Measurements from ENCODE around the gene PTPRC.
"Not testable (repeated sequence)": the region's sequence is repeated elsewhere in the genome, so short reads cannot be mapped to it uniquely, and the experiment has no call there.

Gene PTPRC

GRCh38 chr1:198638894-198639635 is at the start of gene PTPRC:
TSS of gene PTPRC (plus strand) at chr1:198639040. CDS start at chr1:198639269, 229 bp downstream.
- no peak for DNase-seq (ENCODE audit: extremely low read depth in 1 of 2, low read depth in 1 of 2)

GRCh38 chr1:198590454-198590853 is 48.4 kb upstream of the PTPRC start:
- no peak for DNase-seq (ENCODE audit: extremely low read depth in 1 of 2, low read depth in 1 of 2)

DNA sequence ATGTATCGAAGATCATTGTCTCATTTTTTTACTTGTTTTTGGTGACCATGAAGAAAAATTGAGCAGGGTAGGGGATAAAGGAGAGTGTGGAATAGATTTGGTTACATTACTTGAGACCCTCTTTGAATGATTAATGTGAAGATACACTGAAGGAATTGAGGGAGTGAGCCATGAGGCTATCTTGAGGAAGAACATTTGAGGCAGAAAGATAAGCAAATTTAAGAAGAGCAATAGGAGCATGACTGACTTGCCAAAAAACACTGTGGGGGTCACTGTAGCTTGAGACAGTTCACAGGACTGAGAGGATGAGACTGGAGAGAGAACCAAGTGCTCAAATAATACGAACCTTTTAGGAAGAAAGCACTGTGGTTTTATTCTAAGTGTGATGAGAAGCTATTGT is 43.1 kb upstream of the PTPRC start:
- no peak for DNase-seq (ENCODE audit: extremely low read depth in 1 of 2, low read depth in 1 of 2)

DNA sequence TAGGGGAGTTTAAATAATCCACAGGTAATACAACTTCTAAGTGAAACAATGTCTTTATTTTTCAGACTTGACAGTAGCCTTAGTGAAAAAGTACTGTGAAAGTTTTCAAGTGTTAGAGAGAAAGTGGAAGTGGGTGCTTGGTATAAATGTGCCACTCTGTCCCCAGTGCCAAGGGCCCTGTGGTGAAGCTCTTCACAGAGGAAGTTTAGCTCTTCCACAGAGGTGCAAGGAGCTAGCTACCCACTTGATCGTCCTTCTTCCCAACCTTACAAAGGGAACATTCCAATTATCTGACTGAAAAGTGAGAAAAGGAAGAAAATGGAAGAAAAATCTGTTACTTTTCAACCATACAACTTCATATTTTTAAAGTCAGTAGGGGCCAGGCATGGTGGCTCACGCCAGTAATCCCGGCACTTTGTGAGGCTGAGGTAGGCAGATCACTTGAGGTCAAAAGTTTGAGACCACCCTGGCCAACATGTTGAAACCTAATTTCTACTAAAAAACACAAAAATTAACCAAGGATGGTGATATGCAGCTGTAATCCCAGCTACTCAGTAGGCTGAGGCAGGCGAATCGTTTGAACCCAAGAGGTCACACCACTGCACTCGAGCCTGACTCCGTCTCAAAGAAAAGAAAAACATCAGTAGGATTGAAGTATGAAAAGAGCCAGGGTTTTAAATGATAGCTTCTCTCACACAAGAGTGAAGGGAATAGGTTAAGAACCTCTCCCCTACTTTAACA is 41.0 kb upstream of the PTPRC start:
- DNase-seq (ENCODE audit: extremely low read depth in 1 of 2, low read depth in 1 of 2): no peak

- no peak for DNase-seq (ENCODE audit: extremely low read depth in 1 of 2, low read depth in 1 of 2)
Observed at GRCh38 chr1:198598796-198599321, 40.0 kb upstream of the PTPRC start.

DNA sequence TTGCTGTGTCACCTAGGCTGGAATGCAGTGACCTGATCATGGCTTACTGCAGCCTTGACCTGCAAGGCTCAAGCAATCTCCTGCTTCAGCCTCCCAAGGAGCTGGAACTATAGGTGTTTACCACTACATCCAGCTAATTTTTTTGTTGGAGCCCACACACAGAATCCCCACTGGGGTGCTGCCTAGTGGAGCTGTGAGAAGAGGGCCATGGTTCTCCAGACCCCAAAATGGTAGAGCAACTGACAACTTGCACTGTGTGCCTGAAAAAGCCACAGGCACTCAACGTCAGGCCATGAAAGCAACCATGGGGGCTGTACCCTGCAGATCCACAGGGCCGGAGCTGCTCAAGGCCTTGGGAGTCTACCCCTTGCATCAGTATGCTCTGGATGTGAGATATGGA is 39.1 kb upstream of the PTPRC start:
- no peak for DNase-seq (ENCODE audit: extremely low read depth in 1 of 2, low read depth in 1 of 2)

DNA sequence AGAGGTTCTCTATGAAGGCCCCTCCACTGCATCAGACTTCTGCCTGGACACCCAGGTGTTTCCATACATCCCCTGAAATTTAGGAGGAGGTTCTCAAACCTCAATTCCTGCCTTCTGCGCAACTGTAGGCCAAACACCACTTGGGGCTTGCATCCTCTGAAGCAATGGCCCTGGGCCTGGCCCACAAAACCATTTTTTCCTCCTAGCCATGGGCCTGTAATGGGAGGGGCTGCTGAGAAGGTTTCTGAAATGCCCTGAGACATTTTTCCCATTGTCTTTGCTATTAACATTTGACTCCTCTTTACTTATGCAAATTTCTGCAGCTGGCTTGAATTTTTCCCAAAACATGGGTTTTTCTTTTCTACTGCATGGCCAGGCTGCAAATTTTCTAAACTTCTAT is 37.9 kb upstream of the PTPRC start:
- no peak for DNase-seq (ENCODE audit: extremely low read depth in 1 of 2, low read depth in 1 of 2)

DNA sequence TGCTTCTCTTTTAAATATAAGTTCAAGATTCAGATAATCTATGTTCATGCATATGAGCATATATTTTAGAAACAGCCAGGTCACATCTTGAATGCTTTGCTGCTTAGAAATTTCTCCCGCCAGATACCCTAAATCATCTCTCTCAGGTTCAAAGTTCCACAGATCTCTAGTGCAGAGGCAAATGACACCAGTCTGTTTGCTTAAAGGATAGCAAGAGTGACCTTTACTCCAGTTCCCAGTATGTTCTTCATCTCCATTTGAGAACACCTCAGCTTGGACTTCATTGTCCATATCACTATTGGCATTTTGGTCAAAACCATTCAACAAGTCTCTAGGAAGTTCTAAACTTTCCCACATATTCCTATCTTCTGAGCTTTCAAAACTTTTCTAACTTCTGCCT is 37.5 kb upstream of the PTPRC start:
- not testable (repeated sequence) for DNase-seq (ENCODE audit: extremely low read depth in 1 of 2, low read depth in 1 of 2)

DNA sequence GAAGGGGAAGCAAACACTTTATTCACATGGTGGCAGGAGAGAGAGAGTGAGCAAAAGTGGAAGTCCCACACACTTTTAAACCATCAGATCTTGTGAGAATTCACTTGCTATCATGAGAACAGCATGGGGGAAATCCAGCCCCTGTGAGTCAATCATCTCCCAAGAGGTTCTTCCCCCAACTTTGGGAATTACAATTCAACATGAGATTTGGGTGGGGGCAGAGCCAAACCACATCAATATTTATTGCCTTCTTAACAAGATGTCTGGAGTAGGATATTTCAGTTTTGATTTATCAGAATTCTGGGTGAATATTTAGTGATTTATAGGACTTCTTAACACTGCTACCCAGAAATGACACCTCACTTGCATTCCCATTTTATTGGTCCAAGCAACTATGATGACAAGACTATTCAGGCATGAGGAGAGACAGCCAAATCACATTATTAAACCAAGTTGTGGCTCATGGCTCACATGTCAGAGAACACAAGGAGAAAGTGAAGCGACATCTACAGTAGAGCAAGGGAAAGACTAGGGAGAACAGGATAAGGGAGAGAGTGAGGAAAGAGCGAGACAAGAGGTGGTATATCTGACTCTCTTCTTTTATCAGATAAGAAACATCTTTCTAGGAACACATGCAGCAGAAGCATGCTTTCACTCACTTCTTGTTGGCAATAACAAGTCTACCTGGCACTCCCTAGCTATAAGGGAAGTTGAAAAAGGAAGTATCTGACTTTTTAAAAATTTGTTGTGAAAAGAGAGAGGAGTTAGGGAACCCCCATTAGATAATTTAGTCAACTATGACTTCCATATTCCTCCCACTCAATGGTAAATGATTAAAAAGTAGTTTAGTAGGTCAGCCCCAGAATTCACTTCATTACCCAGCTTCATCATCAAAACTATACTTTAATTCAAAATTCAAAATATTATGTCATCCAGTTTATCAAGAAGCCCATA is 36.6 kb upstream of the PTPRC start:
- no peak for DNase-seq (ENCODE audit: extremely low read depth in 1 of 2, low read depth in 1 of 2)

GRCh38 chr1:198604975-198605374 is 33.9 kb upstream of the PTPRC start:
- DNase-seq (ENCODE audit: extremely low read depth in 1 of 2, low read depth in 1 of 2): no peak

DNA sequence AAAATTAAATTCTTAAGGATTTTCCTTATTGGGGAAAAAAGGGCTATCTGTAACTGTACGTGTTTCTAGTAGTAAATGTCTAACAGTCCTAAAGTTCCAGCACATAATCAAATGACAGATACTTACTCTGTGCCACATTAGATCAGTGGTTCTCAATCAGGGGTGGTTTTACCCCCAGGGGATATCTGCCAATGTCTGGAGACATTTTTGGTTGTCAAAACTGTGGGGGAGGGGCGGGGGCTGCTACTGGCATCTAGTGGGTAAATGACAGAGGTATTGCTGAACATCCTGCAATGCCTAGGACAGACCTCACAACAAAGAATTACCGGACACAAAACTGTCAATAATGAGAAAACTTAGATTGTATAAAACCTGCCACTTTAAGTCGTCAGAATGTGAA is 33.4 kb upstream of the PTPRC start:
- DNase-seq (ENCODE audit: extremely low read depth in 1 of 2, low read depth in 1 of 2): no peak

DNA sequence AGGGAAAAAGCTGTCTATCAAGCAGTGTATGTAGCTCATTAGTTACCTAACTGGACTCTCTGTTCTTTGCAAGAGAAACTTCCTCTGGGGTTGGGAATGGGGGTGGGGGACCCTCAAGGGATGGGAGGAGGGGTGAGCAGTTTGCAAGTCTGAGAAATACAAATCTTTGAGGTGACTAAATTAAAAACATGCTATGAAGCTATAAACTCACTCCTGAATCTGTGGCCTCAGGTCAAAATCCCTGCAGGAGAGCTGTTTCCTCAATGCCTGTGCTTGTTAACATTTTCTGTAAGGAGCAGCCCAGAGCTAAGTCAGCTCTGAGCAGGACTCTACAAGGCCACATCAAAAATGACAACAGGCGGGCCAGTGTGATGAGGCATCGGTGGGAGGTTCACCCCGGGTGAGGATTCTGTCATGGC is 32.8 kb upstream of the PTPRC start:
- DNase-seq (ENCODE audit: extremely low read depth in 1 of 2, low read depth in 1 of 2): no peak

GRCh38 chr1:198607714-198608113 is 31.1 kb upstream of the PTPRC start:
- DNase-seq (ENCODE audit: extremely low read depth in 1 of 2, low read depth in 1 of 2): no peak

- no peak for DNase-seq (ENCODE audit: extremely low read depth in 1 of 2, low read depth in 1 of 2)
Observed at GRCh38 chr1:198610362-198610761, 28.5 kb upstream of the PTPRC start.

DNA sequence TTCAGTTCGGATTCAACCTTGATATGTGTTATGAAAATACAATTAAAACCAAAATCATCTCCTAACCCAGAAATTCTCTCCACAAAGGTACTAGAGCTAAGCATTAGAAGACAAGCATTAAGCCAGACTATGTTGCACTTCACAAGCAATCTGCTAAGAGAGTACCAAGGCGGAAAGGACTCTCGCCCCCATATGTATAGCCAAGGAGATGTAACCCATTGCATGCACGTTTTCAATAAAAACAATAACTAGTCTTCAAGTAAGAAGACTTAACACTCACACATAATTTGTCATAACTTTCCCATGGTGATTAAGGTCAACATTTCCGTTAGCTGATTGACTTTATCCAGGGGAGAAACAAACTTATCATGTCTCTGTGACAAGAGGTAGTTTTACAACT is 27.6 kb upstream of the PTPRC start:
- DNase-seq (ENCODE audit: extremely low read depth in 1 of 2, low read depth in 1 of 2): no peak

DNA sequence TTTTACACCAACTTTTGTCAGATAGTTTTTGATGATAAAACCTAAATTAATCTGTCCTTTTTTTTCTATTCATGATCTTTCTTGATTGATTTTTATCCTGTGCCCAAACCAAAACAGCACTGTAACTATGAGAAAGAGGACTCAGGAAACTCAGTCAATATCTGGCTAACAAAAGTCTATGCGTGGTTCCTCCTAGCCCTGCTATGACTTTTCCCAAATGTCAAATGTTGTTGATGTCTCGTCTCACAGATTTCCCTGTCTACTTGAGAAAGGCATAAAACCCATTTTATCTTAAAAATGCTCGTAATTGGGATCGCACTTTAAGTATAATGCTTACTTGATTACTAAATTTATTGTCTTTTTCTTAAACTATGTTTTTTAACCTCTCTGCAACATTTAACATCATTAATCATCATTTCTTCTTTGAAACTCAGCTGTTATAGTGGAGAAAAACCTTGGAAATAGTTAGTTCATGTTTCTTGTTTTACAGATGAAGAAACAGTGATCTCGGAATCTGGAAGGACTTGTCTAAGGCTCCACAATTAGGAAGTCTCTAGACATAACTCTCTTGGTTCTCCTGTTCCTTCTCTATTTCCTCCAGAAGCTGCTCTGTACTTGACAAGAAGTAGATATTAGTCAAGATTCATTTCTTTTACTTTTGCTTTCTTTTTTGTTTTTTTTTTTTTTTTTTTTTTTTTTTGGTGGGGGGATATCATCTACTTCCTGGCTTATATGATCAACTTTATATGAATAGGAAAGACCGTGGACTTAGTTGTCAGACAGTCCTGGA is 26.2 kb upstream of the PTPRC start:
- DNase-seq (ENCODE audit: extremely low read depth in 1 of 2, low read depth in 1 of 2): no peak

GRCh38 chr1:198617406-198617805 is 21.4 kb upstream of the PTPRC start:
- DNase-seq (ENCODE audit: extremely low read depth in 1 of 2, low read depth in 1 of 2): no peak

DNA sequence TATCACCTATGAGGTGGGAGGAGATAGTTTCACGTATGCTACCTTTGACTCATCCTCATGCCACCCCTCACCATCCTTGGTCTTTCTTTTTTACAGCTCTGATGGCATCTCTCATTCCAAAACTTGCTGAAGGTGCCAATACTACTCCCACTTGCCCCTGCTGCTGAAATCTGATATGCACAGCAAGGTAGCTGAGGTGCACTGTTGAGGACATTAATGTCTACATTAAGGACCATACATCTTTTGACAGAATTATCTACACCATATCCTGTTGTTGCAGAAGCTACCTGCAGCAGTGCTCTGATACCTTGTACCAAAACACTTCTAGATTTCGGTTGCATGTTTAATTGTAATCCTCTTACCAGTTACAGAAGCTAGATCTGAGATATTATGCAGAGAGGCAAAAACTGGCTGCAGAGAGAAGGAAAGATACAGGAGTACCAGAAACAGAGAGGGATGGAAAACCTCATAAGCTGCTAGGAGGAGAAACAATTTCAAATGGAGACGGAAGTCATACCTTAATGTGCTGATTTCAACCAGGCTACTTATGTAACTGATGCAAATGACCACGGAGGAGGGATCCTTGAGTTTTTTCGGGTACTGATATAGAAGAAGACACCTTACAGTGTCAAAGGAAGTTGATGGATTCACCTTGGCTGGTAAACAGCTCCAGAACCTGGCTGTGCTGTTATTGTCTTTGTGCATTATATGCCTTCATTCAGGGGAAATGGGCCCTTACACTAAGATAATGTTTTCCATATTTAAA is 19.3 kb upstream of the PTPRC start:
- DNase-seq (ENCODE audit: extremely low read depth in 1 of 2, low read depth in 1 of 2): no peak

GRCh38 chr1:198620218-198620617 is 18.6 kb upstream of the PTPRC start:
- no peak for DNase-seq (ENCODE audit: extremely low read depth in 1 of 2, low read depth in 1 of 2)
